ENCODE measurements around the gene MAMLD1. TPM values are rescaled to one million over a fixed set of nuclear protein-coding genes. Genes with fewer than 3 reads are reported as not detected.

MAMLD1 gene
- total RNA-seq, 1 donor from 2014 or later, result 4.9 TPM

DNA sequence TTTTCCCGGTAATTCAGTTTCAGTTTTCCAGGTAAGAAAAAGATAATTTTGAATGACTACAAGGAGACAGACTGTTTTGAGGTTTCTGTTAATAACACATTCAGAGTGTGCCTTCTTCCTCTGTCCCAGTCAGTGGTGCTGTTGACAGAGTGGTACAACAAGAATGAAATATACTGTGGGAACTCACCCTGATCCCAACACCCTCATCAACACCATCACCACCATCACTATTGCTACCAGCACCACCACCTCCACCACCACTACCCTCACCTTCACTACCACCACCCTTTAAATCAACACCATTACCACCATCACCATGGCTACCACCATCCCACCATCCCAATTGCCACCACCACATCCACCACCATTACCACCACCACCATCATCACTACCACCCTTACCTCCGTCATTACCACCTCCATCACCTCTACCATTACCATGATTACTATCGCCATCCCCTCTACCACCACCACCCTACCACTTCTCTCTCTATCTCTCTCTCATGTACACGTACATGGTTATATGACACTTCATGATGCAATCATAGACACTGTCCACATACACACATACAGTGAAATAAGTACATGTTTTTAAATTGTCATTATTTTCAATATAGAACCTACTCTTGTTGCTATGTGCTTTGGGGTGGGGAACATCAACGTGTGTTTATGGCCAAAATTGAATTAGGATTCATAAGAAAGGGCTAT, 91.5 kb downstream of the MAMLD1 start:
- DNase-seq (ENCODE audit: extremely low read depth, low read depth, low spot score), result no peak

DNA sequence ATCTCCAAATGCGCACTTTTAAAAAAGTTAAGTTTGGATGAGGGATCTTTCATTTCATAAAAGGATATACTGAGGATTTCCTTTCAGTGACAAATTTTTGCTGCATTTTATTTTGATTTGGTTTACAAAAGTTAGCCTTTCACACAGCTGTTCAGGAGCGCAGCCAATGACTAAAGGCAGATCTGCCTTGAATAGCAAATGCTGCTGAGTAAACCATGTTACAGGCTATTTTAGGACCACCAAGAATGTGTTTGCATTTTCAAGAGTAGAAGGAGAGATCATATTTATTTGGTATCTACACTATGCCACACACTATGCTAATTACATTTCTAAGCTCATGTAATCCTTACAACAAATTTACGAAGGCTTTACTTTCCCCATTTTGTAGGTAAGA, 92.1 kb downstream of the MAMLD1 start:
- no peak for DNase-seq (ENCODE audit: extremely low read depth, low read depth, low spot score)

DNA sequence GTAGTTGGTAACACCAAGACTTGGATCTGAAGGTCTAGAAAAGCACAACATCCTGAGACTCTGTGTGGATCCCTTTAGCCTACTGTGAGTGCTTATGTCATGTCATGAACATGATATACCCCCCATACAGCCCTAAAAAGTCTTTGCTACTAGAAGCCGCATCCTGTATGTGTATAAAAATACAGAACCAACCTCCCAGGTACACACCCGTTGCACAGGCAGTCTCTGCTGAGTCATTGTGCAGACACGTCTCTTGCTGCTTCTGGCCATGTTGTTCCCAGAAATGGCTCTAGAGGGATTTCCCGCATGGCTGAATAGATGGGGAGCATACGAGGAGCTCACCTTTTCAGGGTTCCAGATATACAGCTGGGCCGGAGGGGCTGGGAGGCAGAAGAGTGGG, 93.3 kb downstream of the MAMLD1 start:
- DNase-seq (ENCODE audit: extremely low read depth, low read depth, low spot score), result no peak

DNA sequence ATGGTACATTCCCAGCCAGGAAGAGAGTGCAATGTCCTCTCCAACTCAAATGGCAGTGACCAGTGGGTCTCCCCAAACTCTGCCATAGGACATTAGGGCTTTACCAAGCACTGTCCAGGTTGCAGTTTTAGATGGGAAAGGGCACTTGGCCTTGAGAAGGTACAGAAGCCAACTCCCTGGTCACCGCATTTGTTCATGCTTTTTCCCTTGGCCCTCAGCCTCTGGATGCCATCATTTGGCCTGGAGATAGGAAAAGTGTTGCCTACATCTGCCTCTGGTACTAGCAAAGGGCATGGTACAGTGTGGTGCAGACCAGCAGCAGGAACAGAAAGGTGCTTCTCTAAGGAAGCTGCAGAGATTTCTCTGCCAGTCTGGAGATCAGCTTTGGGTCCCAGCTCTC, 93.8 kb downstream of the MAMLD1 start:
- no peak for DNase-seq (ENCODE audit: extremely low read depth, low read depth, low spot score)

DNA sequence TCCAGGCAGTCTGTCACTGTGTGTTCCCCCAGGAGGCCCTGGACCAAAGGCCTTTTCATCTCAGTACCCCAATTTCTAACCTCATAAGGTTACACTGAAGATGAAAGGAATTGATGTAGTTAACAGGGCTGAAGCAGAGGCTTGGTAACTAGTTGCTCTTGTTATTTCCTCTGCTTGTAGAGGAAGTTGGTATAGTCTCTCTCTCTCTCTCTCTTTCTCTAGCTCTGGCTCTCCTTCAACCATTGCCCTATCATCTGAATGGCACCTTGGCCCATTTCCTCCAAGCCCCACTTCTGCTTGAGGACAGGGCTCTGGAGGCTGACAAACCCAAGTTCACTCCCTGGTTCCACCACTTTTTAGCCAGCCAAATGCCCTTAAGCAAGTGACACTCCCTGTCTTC, 96.1 kb downstream of the MAMLD1 start:
- DNase-seq (ENCODE audit: extremely low read depth, low read depth, low spot score), result no peak

DNA sequence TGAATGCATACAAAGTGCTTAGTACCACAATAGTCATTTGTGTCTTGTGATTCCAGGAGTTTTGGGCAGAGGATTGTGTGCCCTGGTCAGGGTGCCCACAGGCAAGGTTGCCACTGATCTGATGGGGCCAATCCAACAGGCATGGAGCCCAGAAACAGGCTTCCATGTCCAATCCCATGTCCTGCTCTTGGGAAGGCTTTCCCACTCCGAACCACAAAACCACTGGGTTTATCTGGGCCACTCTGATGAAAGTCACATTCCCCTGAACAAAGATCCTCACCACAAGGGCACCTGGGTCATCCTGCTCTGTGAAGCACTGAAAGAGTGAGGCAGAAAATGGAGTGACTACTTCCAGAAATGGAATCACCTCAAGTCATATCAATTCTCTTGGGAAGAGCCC, 96.9 kb downstream of the MAMLD1 start:
- no peak for DNase-seq (ENCODE audit: extremely low read depth, low read depth, low spot score)

DNA sequence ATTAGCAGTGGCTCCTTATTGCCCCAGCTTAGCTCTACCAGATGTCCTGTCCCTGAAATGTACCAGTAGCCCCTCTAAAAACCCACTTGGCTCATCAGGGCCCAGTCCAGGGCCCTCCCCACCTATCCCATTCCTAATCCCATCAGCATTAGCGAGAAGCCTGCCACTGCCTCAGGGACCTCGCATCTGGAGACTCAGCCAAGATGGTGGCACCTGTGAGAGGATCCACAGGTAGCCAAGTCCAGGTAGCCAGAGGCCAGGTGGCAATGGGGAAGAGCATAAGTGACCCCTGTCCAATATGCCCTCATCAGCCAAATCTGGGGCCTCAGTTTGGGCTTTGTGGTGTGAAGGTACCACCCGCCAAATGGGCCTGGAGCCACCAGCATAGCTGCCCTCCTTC, 97.7 kb downstream of the MAMLD1 start:
- no peak for DNase-seq (ENCODE audit: extremely low read depth, low read depth, low spot score)

DNA sequence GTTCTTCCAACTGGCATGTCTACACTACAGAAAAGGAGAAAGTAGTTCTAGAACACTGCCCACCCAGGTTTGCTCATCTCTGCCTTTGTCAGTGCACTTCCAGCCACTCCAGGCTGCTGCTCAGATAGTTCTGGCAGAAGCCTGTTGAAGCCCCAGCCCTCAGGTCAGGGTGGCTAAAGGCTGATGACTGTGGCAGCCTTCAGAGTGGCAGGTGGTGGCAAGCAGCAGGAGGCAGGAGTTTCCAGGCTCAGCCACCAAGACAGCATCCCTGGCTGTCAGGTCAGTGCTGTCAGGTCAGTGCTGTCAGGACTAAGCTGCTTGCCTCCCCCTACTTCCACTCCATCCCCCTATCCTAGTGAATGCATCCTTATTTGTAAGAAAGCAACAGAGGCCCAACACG, 100.4 kb downstream of the MAMLD1 start:
- no peak for DNase-seq (ENCODE audit: extremely low read depth, low read depth, low spot score)

DNA sequence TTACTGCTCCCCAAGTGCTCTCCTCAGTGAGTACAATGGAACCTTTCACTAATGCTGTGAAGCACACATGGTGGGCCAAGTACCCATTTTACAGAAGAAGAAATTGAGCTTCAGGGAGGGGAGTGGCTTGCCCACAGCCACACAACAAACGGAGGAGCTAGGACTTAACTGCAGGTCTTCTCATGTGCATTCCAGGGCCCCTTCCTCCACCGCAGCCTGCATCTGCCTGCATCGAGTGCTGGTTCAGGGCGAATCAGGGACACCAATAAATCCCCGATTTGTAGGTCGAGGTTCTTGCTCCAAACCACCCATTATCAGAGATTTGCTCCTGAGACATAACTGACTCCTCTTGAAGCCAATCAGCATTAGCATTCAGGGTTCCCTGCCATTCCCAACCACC, 100.9 kb downstream of the MAMLD1 start:
- no peak for DNase-seq (ENCODE audit: extremely low read depth, low read depth, low spot score)

DNA sequence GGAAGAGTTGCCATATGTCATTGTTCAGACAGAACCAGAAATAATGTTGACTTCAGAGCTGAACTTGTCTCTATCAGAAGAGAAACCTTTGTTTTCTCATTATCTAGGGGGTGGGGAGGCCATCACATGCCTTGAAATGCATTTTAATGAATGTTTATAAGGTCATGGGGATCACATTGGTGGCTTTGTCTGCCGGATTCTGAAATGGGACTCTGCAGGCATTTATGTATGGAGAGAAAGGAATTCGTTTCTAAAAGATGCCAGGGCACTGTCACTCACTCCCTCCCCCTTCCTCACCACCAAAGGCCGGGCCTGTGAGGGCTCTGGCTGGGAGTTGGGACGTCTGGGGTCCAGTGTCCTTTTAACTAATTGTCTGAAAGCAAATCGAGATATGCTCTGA, 102.2 kb downstream of the MAMLD1 start:
- DNase-seq (ENCODE audit: extremely low read depth, low read depth, low spot score), result no peak

DNA sequence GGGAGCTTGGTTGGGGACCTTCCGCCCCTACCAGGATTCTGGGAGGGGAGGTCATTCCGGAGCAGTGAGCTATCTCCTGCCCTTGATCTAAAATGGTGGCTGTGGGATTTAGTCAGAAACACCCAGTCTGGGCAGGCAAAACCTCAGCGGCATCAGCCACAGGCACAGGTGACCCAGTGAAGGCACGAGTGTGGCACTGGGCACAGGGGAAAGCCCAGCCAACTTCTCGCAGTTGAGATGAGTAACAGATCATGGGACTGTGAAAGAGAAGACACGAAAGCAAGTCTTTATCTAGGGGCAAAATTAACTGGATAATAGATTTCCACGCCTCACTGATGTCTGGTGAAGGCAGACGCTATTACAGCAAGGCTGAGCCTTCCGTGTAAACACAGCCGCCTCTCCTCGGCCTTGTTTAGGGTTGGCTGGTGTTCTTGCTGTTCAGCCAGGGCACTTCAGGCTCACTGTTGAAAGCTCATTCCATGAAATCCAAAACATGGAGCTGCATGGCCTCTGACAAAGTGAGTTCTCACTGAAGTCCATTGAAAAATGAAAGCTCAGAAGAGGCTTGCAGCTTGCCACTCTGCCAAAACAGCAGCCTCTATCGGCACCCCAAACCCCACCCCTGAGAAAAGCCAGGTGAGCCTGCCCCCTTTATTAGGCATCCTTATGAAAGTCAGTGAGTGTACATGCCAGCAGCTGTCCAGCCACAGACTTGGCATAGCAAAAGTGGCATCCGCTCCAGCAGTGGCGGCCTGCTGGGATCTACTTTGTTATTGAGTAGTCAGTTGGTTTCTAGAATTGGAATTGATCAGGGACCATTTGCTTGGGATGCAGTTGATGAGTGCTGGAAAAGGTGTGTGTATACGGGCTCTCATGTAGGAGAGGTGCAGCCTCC, 103.0 kb downstream of the MAMLD1 start:
- no peak for DNase-seq (ENCODE audit: extremely low read depth, low read depth, low spot score)

DNA sequence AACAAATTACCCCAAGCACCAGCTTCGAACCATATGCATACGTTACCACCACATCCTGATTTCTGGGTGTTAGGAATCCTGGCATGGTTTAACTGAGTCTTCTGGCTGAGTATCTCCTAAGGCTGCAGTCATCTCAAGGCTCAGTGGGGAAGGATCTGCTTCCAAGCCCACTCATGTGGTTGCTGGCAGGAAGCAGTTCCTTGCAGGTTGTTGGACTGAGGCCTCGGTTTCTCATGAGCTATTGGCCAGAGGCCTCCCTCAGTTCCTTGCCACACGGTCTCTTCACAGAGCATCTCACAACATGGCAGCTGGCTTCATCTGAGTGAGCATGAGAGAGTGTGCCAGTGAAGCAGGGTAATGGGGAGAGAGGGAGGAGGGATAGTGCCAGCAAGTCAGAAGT, 109.2 kb downstream of the MAMLD1 start:
- DNase-seq (ENCODE audit: extremely low read depth, low read depth, low spot score), result no peak

DNA sequence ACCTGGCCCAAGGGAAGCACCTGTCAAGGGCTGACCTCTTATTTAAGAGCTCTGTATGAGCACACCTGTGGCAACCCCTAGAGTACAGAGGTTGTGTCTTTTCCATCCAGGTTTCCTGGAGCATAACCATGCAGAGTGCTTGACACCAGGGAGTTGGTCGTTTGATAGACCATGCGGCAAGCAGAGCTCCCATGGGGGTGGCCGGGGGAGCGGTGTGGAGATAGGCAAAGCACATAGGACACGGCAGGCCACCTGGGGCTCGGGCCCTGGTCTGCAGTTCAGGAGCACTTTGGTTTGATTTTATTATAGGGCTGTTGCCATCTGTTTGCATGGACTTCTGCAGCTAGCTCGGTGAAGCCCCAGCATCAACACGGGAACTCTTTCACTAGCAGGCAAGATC, 110.3 kb downstream of the MAMLD1 start:
- DNase-seq (ENCODE audit: extremely low read depth, low read depth, low spot score), result no peak

DNA sequence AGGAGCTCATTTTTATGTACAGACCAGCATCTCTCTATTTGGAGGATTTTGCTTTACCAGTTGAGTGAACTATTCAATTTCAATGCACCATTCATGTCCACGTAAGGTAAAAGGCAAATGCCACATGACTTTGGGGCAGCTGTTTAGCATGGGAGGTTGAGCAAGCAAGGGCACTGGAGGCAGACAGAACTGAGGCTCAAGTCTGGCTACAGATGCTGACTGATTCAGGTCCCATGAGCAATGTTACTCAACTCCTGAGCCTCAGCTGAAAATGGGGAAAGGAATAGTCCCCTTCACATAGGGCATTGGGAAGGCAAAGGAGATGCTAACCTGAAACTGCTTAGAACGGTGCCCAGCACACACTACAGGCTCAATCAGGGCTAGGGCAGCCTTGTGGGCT, 112.3 kb downstream of the MAMLD1 start:
- DNase-seq (ENCODE audit: extremely low read depth, low read depth, low spot score), result no peak

DNA sequence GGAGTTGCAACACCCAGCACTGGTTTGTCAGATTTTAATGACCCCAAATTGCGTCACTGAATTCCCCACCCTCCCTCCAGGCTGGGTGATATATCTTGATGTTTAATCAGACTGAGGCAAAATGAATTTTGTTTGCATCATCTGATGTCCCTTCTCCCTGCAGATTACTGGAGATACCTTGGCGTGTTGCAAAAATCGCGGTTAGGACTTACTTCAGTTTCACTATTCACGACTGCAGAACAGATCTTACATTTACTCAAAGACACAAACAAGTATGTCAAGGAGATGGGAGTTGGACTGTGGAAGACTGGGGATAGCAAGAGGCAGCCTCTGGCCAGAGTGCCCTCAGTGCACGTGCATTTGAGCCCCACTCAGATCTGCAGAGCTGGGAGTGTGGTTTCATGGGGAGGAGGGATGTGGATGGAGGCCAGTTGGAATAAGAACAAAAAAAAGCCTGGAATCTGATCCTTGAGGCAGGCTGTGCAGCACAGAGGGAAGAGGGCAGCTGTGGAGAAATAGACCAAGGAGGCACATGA, 113.1 kb downstream of the MAMLD1 start:
- DNase-seq (ENCODE audit: extremely low read depth, low read depth, low spot score), result no peak

DNA sequence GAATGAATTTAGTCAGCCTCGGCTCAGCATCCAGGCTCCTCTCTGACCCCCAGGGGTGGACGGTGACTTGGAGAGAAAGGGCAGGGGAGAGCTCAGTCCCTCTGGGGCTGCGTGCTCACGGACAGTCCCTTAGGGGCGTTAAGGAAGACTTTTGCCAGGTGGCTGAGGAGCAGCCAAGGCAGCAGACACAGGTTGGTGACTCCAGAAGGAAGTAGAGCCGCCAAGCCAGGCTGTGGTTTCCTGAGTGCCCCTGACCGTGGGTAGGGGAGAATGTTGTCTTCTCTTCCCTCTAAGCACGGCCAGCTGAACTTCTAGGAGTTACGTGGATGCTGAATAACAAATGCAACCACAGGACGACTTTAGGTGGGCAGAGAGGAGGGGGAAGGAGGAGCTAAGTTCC, 114.3 kb downstream of the MAMLD1 start:
- DNase-seq (ENCODE audit: extremely low read depth, low read depth, low spot score), result no peak

DNA sequence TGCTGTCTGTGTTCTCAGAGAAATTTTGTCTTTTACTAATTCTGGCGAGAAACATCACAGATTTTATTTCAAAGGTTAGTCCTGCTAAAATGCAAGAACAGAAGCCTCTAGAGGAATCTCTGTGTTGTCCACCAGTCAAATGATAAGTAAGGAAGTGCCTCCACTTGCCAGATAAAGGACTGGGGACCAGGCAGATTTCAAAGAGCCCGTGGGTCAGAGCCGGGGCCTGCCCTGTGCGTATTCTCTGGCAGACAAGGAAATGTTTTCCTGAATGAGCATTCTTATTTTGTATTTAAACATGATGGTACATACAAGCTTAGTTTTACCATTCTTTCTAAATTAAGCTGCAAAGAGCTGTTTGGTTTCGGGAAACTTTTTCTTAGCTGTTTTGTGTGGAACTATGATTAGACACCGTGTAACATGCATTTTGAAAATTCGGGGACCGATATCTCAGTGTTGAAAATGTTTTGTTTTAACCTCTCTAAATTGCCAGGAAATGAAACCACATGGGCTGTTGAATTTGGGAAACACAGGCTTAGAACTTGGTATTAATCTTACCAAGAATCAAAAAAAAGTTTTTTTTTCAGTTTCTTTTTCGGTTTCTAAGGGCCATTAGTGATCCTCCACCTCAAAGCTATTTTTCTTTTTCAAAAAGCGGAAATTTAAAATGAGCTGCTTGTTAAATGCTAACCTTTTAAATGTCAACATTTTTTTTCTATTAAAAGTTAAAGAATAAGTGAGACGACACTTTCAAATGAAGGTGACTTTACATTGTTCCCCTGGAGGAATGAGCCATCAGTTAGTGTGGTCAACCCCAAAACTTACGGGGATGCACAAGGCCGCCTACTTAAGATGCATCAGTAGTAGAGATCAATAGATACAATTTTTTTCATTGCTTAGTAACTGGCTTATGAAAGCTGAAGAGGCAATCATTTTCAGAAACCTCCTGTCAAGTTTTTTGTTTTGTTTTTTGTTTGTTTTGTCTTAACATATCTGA, 115.7 kb downstream of the MAMLD1 start:
- DNase-seq (ENCODE audit: extremely low read depth, low read depth, low spot score), result no peak

DNA sequence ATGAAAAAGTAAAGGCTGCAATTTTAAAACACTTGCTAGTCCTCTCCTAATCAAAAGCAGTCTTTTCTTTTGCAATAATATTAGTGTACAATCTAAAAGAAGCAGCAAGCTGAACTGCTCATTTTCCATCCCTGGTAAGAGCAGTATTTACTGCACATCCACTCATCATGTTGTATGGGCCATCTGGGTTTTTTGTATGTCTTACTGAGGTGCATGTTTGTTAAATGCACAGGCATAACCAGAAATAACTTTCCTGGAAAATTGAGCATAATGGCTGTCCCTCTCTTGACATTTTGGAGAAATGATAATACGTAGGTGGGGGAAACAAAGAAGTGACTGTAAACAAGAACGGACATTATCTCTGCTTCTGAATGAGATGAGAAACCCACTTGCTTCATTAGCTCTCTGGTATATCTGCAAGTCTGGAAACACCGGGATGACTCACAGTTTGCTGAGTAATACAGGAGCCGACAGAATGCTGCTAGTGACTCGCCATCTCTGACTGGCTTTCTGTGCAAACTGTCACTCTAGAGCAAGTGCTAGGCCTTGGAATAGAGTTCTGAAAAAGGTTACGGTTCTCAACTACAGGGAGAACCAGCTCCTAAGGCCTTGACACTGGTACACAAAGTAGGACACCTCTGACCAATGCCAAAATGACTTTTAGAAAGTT, 119.6 kb downstream of the MAMLD1 start:
- DNase-seq (ENCODE audit: extremely low read depth, low read depth, low spot score), result no peak

DNA sequence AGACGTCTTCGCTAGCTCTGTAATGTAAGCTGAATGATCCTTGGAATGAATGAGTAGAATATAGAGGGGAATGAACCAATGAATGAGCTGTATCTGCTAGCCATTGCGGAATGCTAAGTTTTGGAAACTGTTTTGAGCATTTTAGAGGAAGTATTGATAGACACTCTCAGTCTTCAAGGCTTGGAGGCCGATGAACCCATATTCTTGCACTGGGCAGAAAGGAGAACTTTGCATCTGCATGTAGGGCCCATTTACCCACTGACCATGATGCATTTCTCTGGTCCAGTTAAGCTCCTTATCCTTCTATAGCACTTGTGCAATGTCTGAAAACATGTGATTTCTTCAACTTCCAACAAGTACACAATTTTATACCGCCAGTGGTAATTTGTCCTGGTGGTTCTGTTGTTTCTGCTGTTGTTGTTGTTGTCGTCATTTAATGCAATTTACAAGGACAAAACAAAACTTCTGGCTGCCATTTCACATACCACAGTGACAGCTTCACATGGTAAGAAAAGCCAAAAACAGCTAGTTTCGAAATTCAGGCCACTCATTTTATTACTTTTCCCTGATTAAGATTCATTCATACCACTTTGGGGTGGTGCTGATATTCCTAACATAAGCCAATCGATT, 120.4 kb downstream of the MAMLD1 start:
- DNase-seq (ENCODE audit: extremely low read depth, low read depth, low spot score), result no peak

DNA sequence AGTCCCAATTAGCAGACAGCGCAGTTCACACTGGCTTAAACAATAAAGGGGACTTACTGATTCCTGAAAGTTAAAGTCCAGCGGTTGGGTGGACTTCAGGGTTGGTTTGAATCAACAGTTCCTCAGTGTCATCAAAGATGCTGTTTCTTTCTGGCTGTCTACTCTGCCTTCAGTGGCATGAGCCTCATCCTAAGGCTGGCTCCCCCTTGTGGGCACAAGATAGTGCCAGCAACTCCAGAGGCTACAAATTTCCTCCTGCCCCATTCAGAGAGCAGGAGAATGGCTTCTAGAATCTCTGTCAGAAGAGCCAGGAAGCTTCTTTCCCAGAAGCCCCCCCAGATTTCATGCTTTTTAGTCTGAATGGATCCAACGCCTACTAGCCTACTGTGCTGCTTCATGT, 122.9 kb downstream of the MAMLD1 start:
- DNase-seq (ENCODE audit: extremely low read depth, low read depth, low spot score), result no peak
